ENCODE data around the gene CRYBG3.

CRYBG3 gene

DNA sequence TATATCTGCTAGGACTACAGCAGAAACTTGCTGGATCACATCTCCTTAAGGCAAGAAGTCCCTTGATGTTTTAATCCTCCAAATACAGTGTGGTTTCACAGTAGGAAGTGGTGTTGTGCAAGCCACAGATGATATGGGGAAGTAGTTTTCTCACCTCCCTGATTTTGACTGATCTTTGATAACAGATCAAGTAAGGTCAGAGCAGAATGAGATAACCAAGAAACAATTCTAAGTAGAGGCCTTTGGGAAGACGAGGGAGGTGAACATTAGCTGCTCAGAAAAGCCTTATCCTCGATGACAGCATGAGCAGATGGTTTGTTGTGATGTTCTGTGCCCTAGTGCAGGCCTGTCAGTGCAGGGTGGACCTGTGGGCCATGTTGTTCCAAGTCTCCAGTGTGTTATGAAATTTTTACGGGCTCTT is 89.1 kb downstream of the CRYBG3 start (continued):
- TF ChIP-seq, protein P1, sequence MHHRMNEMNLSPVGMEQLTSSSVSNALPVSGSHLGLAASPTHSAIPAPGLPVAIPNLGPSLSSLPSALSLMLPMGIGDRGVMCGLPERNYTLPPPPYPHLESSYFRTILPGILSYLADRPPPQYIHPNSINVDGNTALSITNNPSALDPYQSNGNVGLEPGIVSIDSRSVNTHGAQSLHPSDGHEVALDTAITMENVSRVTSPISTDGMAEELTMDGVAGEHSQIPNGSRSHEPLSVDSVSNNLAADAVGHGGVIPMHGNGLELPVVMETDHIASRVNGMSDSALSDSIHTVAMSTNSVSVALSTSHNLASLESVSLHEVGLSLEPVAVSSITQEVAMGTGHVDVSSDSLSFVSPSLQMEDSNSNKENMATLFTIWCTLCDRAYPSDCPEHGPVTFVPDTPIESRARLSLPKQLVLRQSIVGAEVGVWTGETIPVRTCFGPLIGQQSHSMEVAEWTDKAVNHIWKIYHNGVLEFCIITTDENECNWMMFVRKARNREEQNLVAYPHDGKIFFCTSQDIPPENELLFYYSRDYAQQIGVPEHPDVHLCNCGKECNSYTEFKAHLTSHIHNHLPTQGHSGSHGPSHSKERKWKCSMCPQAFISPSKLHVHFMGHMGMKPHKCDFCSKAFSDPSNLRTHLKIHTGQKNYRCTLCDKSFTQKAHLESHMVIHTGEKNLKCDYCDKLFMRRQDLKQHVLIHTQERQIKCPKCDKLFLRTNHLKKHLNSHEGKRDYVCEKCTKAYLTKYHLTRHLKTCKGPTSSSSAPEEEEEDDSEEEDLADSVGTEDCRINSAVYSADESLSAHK (tag by site-specific recombination; IDR thresholded peaks at IDR 0.05), result no peak
- TF ChIP-seq REST (tag by site-specific recombination; IDR thresholded peaks at IDR 0.05) (no peak), HOXC10 (CRISPR knock-in tag; IDR thresholded peaks at IDR 0.05) (no peak), ZNF747 (tag by site-specific recombination; IDR thresholded peaks at IDR 0.05) (no peak), TRIM28 (IDR thresholded peaks at IDR 0.05; ENCODE audit: borderline replicate concordance, low read length) (no peak), SCRT2 (tag by site-specific recombination; IDR thresholded peaks at IDR 0.05) (no peak), ZNF670 (tag by site-specific recombination; IDR thresholded peaks at IDR 0.05; ENCODE audit: low read depth) (no peak)
- TF ChIP-seq, protein P2, sequence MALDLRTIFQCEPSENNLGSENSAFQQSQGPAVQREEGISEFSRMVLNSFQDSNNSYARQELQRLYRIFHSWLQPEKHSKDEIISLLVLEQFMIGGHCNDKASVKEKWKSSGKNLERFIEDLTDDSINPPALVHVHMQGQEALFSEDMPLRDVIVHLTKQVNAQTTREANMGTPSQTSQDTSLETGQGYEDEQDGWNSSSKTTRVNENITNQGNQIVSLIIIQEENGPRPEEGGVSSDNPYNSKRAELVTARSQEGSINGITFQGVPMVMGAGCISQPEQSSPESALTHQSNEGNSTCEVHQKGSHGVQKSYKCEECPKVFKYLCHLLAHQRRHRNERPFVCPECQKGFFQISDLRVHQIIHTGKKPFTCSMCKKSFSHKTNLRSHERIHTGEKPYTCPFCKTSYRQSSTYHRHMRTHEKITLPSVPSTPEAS (tag by site-specific recombination; IDR thresholded peaks at IDR 0.05), result no peak

- TF ChIP-seq GFI1B (tag by site-specific recombination; IDR thresholded peaks at IDR 0.05), result no peak
- TF ChIP-seq PRDM6 (tag by site-specific recombination; IDR thresholded peaks at IDR 0.05), result no peak
- no peak for TF ChIP-seq ZNF558 (tag by site-specific recombination; IDR thresholded peaks at IDR 0.05)
- no peak for TF ChIP-seq ZSCAN16 (tag by site-specific recombination; IDR thresholded peaks at IDR 0.05)
- no peak for TF ChIP-seq ZNF19 (tag by site-specific recombination; IDR thresholded peaks at IDR 0.05; ENCODE audit: low read depth)
- TF ChIP-seq ZNF146 (tag by site-specific recombination; IDR thresholded peaks at IDR 0.05), result no peak
- no peak for TF ChIP-seq ZNF521 (tag by site-specific recombination; IDR thresholded peaks at IDR 0.05)
- TF ChIP-seq ZNF174 (tag by site-specific recombination; IDR thresholded peaks at IDR 0.05), result no peak
- ChIA-PET POLR2A (no interaction called here), CTCF (no interaction called here)
- Histone ChIP-seq H3K4me3 (ENCODE audit: low read depth, low read length) (no peak overlapping the region), H3K9me3 (ENCODE audit: control insufficient read depth, insufficient read depth, low read depth, low read length) (no peaks in the 10 kb centered on the region), H3K4me1 (ENCODE audit: control insufficient read depth, insufficient read depth, low read length) (no peaks in the 10 kb centered on the region), H3K36me3 (ENCODE audit: control insufficient read depth in 2 of 2, insufficient read depth in 1 of 2, low read length in 2 of 2) (peaks cover 0 to 4% of the 10 kb centered on the region in 2 experiments; a peak in 1 of 3 replicates), H3K27ac (ENCODE audit: extremely low read depth, low read depth, low read length) (no peak overlapping the region)
Observed at GRCh38 chr3:97911459-97911858, 89.6 kb downstream of the CRYBG3 start.
